ENCODE data around the gene POLL. TPM values are rescaled to one million over a fixed set of nuclear protein-coding genes. Genes with fewer than 3 reads are reported as not detected.

Gene POLL
- total RNA-seq, 1 experiment from 2014 or later, result 30.3 TPM

DNA sequence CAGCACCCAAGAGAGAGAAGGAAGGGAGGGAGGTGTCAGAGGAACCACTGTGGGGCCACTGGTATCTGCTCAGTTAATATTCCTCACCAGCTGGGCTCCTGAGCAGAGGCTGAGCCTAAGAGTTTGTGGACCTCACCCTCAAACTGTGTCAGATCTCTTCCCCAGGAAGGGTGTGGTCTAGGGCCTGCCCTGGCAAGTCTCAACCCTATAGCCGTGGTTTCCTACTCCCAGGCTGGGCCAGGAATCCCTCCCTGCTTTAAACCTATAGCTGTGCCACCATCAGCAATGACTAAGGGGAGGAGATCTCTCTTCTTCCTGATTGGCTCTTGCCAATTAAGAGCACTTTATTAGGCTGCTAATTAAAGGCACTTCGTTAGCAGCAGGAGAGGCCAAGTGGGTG is 29.9 kb downstream of the POLL start:
- intact Hi-C loops (cut with micrococcal nuclease; ENCODE audit: unreplicated experiment), result no loop called here
- Histone ChIP-seq H3K36me3 (ENCODE audit: low read depth) (no peaks in the 10 kb centered on the region), H3K79me2 (ENCODE audit: low read depth) (no peaks in the 10 kb centered on the region), H3F3A (ENCODE audit: insufficient read depth, low read depth) (no peaks in the 10 kb centered on the region), H3K9me3 (ENCODE audit: insufficient read depth, low read depth) (no peaks in the 10 kb centered on the region), H3K27ac (no peak overlapping the region), H3K27me3 (ENCODE audit: insufficient read depth, low read depth) (no peaks in the 10 kb centered on the region), H3K4me2 (no peak overlapping the region), H4K20me1 (ENCODE audit: insufficient read depth) (no peaks in the 10 kb centered on the region), H3K4me3 (no peak overlapping the region), H3K9me2 (ENCODE audit: insufficient read depth) (no peaks in the 10 kb centered on the region), H3K4me1 (replicated peaks; ENCODE audit: insufficient read depth) (no peaks in the 10 kb centered on the region), H2AFZ (no peak overlapping the region)
- no peak for DNase-seq
- ChIA-PET POLR2A (ENCODE audit: unreplicated experiment) (no interaction called here), CTCF (no interaction called here)
- BruUV-seq (replicated peaks), result no TSS peak
- TF ChIP-seq EZH2 (IDR thresholded peaks at IDR 0.05; ENCODE audit: low read depth), result no peak
- TF ChIP-seq, protein P1, sequence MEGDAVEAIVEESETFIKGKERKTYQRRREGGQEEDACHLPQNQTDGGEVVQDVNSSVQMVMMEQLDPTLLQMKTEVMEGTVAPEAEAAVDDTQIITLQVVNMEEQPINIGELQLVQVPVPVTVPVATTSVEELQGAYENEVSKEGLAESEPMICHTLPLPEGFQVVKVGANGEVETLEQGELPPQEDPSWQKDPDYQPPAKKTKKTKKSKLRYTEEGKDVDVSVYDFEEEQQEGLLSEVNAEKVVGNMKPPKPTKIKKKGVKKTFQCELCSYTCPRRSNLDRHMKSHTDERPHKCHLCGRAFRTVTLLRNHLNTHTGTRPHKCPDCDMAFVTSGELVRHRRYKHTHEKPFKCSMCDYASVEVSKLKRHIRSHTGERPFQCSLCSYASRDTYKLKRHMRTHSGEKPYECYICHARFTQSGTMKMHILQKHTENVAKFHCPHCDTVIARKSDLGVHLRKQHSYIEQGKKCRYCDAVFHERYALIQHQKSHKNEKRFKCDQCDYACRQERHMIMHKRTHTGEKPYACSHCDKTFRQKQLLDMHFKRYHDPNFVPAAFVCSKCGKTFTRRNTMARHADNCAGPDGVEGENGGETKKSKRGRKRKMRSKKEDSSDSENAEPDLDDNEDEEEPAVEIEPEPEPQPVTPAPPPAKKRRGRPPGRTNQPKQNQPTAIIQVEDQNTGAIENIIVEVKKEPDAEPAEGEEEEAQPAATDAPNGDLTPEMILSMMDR (conservative IDR thresholded peaks at IDR 0.05), result no peak

GRCh38 chr10:101557541-101557940 is 30.5 kb downstream of the POLL start:
- Histone ChIP-seq H3K4me1 (replicated peaks; ENCODE audit: insufficient read depth) (no peaks in the 10 kb centered on the region), H3K4me3 (no peak overlapping the region), H4K20me1 (ENCODE audit: insufficient read depth) (no peaks in the 10 kb centered on the region), H3K9me3 (ENCODE audit: insufficient read depth, low read depth) (no peaks in the 10 kb centered on the region), H3K36me3 (ENCODE audit: low read depth) (no peaks in the 10 kb centered on the region), H3K4me2 (no peak overlapping the region), H3K9me2 (ENCODE audit: insufficient read depth) (no peaks in the 10 kb centered on the region), H3K79me2 (ENCODE audit: low read depth) (no peaks in the 10 kb centered on the region), H3F3A (ENCODE audit: insufficient read depth, low read depth) (no peaks in the 10 kb centered on the region), H2AFZ (no peak overlapping the region), H3K27me3 (ENCODE audit: insufficient read depth, low read depth) (no peaks in the 10 kb centered on the region), H3K27ac (no peak overlapping the region)
- ChIA-PET CTCF (interaction anchor here (0.5 kb wide), 1 partner anchor 466 kb away, joined by 4 read pairs; no protein-coding TSS in a partner anchor), POLR2A (ENCODE audit: unreplicated experiment) (no interaction called here)
- BruUV-seq (replicated peaks), result no TSS peak
- TF ChIP-seq, protein P1 (conservative IDR thresholded peaks at IDR 0.05), result no peak
- no peak for TF ChIP-seq EZH2 (IDR thresholded peaks at IDR 0.05; ENCODE audit: low read depth)
- intact Hi-C loops (cut with micrococcal nuclease; ENCODE audit: unreplicated experiment), result no loop called here
- no peak for DNase-seq

DNA sequence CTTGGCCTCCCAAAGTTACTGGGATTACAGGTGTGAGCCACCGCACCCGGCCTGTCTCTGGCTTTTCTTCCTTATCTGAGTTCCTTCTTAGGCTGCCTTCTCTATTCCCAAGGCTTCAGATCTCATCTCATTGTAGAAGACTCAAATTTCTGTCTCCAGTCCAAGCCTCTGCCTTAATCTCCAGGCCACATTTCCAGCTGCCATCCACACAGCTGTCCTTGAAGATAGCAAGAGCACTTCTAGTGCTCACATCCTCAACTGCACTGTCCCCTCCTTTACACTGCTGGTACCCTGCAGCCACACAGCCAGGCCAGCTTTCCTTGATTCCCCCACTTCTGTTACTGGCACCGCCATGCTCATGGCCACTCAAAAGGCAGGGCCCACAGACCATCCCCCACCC is 35.6 kb downstream of the POLL start:
- BruUV-seq (replicated peaks), result no TSS peak
- no peaks in the 10 kb centered on the region for H3K79me2 ChIP-seq (ENCODE audit: low read depth)
- H2AFZ ChIP-seq, result no peak overlapping the region
- ChIA-PET CTCF (interaction anchor here (0.7 kb wide), 1 partner anchor 229 kb away, joined by 4 read pairs; no protein-coding TSS in a partner anchor), POLR2A (ENCODE audit: unreplicated experiment) (interaction anchor here (0.6 kb wide), 1 partner anchor 492 kb away, joined by 3 read pairs; no protein-coding TSS in a partner anchor)
- H3K36me3 ChIP-seq (ENCODE audit: low read depth), result no peaks in the 10 kb centered on the region
- no peaks in the 10 kb centered on the region for H3K9me2 ChIP-seq (ENCODE audit: insufficient read depth)
- no peak overlapping the region for H3K27ac ChIP-seq
- no peaks in the 10 kb centered on the region for H3K4me1 ChIP-seq (replicated peaks; ENCODE audit: insufficient read depth)
- TF ChIP-seq EZH2 (IDR thresholded peaks at IDR 0.05; ENCODE audit: low read depth), result no peak
- TF ChIP-seq, protein P1 (conservative IDR thresholded peaks at IDR 0.05), result no peak
- no peak for DNase-seq
- H3K4me3 ChIP-seq, result no peak overlapping the region
- no peaks in the 10 kb centered on the region for H3F3A ChIP-seq (ENCODE audit: insufficient read depth, low read depth)
- no peaks in the 10 kb centered on the region for H4K20me1 ChIP-seq (ENCODE audit: insufficient read depth)
- intact Hi-C loops (cut with micrococcal nuclease; ENCODE audit: unreplicated experiment), result no loop called here
- no peaks in the 10 kb centered on the region for H3K27me3 ChIP-seq (ENCODE audit: insufficient read depth, low read depth)
- no peaks in the 10 kb centered on the region for H3K9me3 ChIP-seq (ENCODE audit: insufficient read depth, low read depth)
- H3K4me2 ChIP-seq, result no peak overlapping the region

All from PC-9 (cell line).